ENCODE results near the gene ALOXE3. TPM values are rescaled to one million over a fixed set of nuclear protein-coding genes. Genes with fewer than 3 reads are reported as not detected.

The ALOXE3 gene
- total and polyA plus RNA-seq, 4 donors = 0.12 to 0.68 (median 0.28) TPM; not detected in 1

GRCh38 chr17:8046929-8047768 lies 71.2 kb downstream of the ALOXE3 start:
- no peaks in the 10 kb centered on the region for H3K27me3 ChIP-seq (ENCODE audit: control insufficient read depth in 3 of 3, insufficient read depth in 3 of 3, low read length in 2 of 3)
- H3K9me3 ChIP-seq (ENCODE audit: control insufficient read depth in 4 of 4, insufficient read depth in 3 of 4, low read length in 3 of 4) = no peaks in the 10 kb centered on the region
- H3K36me3 ChIP-seq (ENCODE audit: control insufficient read depth in 4 of 4, insufficient read depth in 4 of 4, low read length in 4 of 4) = no peaks in the 10 kb centered on the region
- H3K4me3 ChIP-seq = no peak overlapping the region
- DNase-seq (no peak), ATAC-seq (ENCODE audit: insufficient read depth, low FRiP score) (no peak)
- TF ChIP-seq, protein P1, sequence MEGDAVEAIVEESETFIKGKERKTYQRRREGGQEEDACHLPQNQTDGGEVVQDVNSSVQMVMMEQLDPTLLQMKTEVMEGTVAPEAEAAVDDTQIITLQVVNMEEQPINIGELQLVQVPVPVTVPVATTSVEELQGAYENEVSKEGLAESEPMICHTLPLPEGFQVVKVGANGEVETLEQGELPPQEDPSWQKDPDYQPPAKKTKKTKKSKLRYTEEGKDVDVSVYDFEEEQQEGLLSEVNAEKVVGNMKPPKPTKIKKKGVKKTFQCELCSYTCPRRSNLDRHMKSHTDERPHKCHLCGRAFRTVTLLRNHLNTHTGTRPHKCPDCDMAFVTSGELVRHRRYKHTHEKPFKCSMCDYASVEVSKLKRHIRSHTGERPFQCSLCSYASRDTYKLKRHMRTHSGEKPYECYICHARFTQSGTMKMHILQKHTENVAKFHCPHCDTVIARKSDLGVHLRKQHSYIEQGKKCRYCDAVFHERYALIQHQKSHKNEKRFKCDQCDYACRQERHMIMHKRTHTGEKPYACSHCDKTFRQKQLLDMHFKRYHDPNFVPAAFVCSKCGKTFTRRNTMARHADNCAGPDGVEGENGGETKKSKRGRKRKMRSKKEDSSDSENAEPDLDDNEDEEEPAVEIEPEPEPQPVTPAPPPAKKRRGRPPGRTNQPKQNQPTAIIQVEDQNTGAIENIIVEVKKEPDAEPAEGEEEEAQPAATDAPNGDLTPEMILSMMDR (IDR thresholded peaks at IDR 0.05; ENCODE audit: control extremely low read depth, extremely low read depth) = no peak
- no peak overlapping the region for H3K27ac ChIP-seq (ENCODE audit: low read depth in 1 of 2, low read length in 1 of 2)
- no peaks in the 10 kb centered on the region for H3K4me1 ChIP-seq (ENCODE audit: control insufficient read depth in 5 of 5, insufficient read depth in 5 of 5, low read length in 5 of 5)
- WGBS, 2 donors = 84 to 89% methylated on average over 24 of the region's 24 CpGs
- H3K9ac ChIP-seq (ENCODE audit: insufficient read depth in 1 of 2, low read length in 2 of 2) = no peak overlapping the region

DNA sequence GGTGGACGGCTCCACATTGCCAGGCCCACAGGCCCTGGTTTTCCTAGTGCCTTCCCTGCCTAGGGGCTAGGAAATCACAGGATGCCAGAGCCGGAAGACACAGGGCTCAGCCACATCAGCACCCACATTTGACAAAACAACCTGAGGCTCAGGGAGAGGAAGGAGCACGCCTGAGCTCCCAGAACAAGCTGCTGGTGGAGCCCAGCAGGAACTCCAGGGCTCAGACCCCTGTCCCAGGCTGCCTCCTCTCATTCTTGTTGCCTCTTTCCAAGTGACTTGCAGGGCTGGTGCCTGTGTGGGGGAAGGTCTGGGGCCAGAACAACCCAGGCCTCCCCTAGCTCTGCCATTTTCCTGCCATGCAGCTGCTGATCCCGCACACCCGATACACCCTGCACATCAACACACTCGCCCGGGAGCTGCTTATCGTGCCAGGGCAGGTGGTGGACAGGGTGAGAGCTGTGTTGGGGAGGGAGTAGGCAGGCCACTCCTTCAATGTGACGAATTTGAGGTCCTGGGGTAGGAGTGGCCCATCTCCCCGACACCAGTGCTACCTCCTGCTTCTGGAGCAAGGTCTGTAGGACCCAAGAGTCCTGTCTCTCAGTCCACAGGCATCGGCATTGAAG lies 71.9 kb downstream of the ALOXE3 start:
- Histone ChIP-seq H3K4me1 (ENCODE audit: control insufficient read depth in 5 of 5, insufficient read depth in 5 of 5, low read length in 5 of 5) (no peaks in the 10 kb centered on the region), H3K9me3 (ENCODE audit: control insufficient read depth in 4 of 4, insufficient read depth in 3 of 4, low read length in 3 of 4) (no peaks in the 10 kb centered on the region), H3K4me3 (no peak overlapping the region), H3K9ac (ENCODE audit: insufficient read depth in 1 of 2, low read length in 2 of 2) (no peak overlapping the region), H3K27me3 (ENCODE audit: control insufficient read depth in 3 of 3, insufficient read depth in 3 of 3, low read length in 2 of 3) (no peaks in the 10 kb centered on the region), H3K36me3 (ENCODE audit: control insufficient read depth in 4 of 4, insufficient read depth in 4 of 4, low read length in 4 of 4) (no peaks in the 10 kb centered on the region), H3K27ac (ENCODE audit: low read depth in 1 of 2, low read length in 1 of 2) (no peak overlapping the region)
- TF ChIP-seq, protein P1 (IDR thresholded peaks at IDR 0.05; ENCODE audit: control extremely low read depth, extremely low read depth) = no peak
- DNase-seq (no peak), ATAC-seq (ENCODE audit: insufficient read depth, low FRiP score) (no peak)
- 91 to 95% methylated on average over 11 of the region's 11 CpGs for whole genome bisulfite sequencing, 2 donors

Small RNA genes lying within 50 kb of the gene (small RNA-seq; reads per million reads assigned to genes)
- not detected for gene MIR4314 (ENCODE audit: low replicate concordance)

Other genes with a start within 250 kb of the ALOXE3 start
- gene CHD3, start 229.7 kb downstream of the ALOXE3 start, total RNA-seq = 100 to 1,000 TPM in 1 of 2 donors, 10 to 100 TPM in 1; 83.0 to 112 TPM
- gene CHD3, start 229.7 kb downstream of the ALOXE3 start, polyA plus RNA-seq = 10 to 100 TPM; 60.9 to 69.9 TPM
- 1 to 10 TPM; 5.4 to 8.0 TPM for gene RNF227, start 202.2 kb downstream of the ALOXE3 start, total RNA-seq
- 1 to 10 TPM; 4.1 to 6.0 TPM for gene RNF227, start 202.2 kb downstream of the ALOXE3 start, polyA plus RNA-seq
- gene KCNAB3, start 188.7 kb downstream of the ALOXE3 start, total RNA-seq = 1 to 10 TPM; 1.3 to 5.8 TPM
- gene KCNAB3, start 188.7 kb downstream of the ALOXE3 start, polyA plus RNA-seq = 1 to 10 TPM; 2.6 to 3.9 TPM
- 100 to 1,000 TPM in 1 of 2 donors, 10 to 100 TPM in 1; 58.9 to 158 TPM for gene TRAPPC1, start 186.6 kb downstream of the ALOXE3 start, total RNA-seq
- gene TRAPPC1, start 186.6 kb downstream of the ALOXE3 start, polyA plus RNA-seq = 100 to 1,000 TPM; 172 to 213 TPM
- 10 to 100 TPM; 60.2 to 72.0 TPM for gene CNTROB, start 186.3 kb downstream of the ALOXE3 start, total RNA-seq
- 10 to 100 TPM; 42.7 to 74.1 TPM for gene CNTROB, start 186.3 kb downstream of the ALOXE3 start, polyA plus RNA-seq
- 1 to 10 TPM in 1 of 2 donors, under 1 TPM in 1; 0.20 to 1.8 TPM for gene GUCY2D, start 115.9 kb downstream of the ALOXE3 start, total RNA-seq
- gene GUCY2D, start 115.9 kb downstream of the ALOXE3 start, polyA plus RNA-seq = under 1 TPM; 0.27 to 0.51 TPM
- gene ALOX15B, start 79.5 kb downstream of the ALOXE3 start, total RNA-seq = 100 to 1,000 TPM in 1 of 2 donors, 1 to 10 TPM in 1; 3.4 to 135 TPM
- gene ALOX15B, start 79.5 kb downstream of the ALOXE3 start, polyA plus RNA-seq = 10 to 100 TPM; 64.9 to 82.7 TPM
- under 1 TPM; 0.46 to 0.48 TPM for gene ALOX12B, start 30.8 kb downstream of the ALOXE3 start, total RNA-seq
- gene ALOX12B, start 30.8 kb downstream of the ALOXE3 start, polyA plus RNA-seq = under 1 TPM in 1 of 2 donors, not detected in 1; 0.06 TPM
- gene HES7, start 5.6 kb upstream of the ALOXE3 start, total RNA-seq = under 1 TPM in 1 of 2 donors, not detected in 1; 0.55 TPM
- under 1 TPM; 0.22 to 0.28 TPM for gene HES7, start 5.6 kb upstream of the ALOXE3 start, polyA plus RNA-seq
- gene PER1, start 33.9 kb upstream of the ALOXE3 start, total RNA-seq = 100 to 1,000 TPM; 132 to 238 TPM
- gene PER1, start 33.9 kb upstream of the ALOXE3 start, polyA plus RNA-seq = 100 to 1,000 TPM in 1 of 2 donors, 10 to 100 TPM in 1; 93.5 to 126 TPM
- 10 to 100 TPM; 33.9 to 76.2 TPM for gene VAMP2, start 44.4 kb upstream of the ALOXE3 start, total RNA-seq
- gene VAMP2, start 44.4 kb upstream of the ALOXE3 start, polyA plus RNA-seq = 10 to 100 TPM; 45.4 to 46.2 TPM
- gene TMEM107, start 57.9 kb upstream of the ALOXE3 start, total RNA-seq = 10 to 100 TPM; 24.4 to 33.1 TPM
- 10 to 100 TPM; 13.2 to 19.0 TPM for gene TMEM107, start 57.9 kb upstream of the ALOXE3 start, polyA plus RNA-seq
- gene BORCS6, start 71.7 kb upstream of the ALOXE3 start, total RNA-seq = 10 to 100 TPM in 1 of 2 donors, 1 to 10 TPM in 1; 5.3 to 10.8 TPM
- gene BORCS6, start 71.7 kb upstream of the ALOXE3 start, polyA plus RNA-seq = 10 to 100 TPM in 1 of 2 donors, 1 to 10 TPM in 1; 5.6 to 10.5 TPM
- 1 to 10 TPM; 2.1 to 3.9 TPM for gene AURKB, start 92.1 kb upstream of the ALOXE3 start, total RNA-seq
- 1 to 10 TPM; 3.6 to 5.7 TPM for gene AURKB, start 92.1 kb upstream of the ALOXE3 start, polyA plus RNA-seq
- gene CTC1, start 129.5 kb upstream of the ALOXE3 start, total RNA-seq = 10 to 100 TPM; 27.7 to 45.3 TPM
- 10 to 100 TPM; 19.1 to 26.5 TPM for gene CTC1, start 129.5 kb upstream of the ALOXE3 start, polyA plus RNA-seq
- gene PFAS, start 130.8 kb upstream of the ALOXE3 start, total RNA-seq = 10 to 100 TPM; 20.1 to 47.6 TPM
- gene PFAS, start 130.8 kb upstream of the ALOXE3 start, polyA plus RNA-seq = 10 to 100 TPM; 14.0 to 15.3 TPM
- gene RANGRF, start 170.2 kb upstream of the ALOXE3 start, total RNA-seq = 10 to 100 TPM; 15.5 to 31.6 TPM
- gene RANGRF, start 170.2 kb upstream of the ALOXE3 start, polyA plus RNA-seq = 10 to 100 TPM; 39.1 to 60.1 TPM
- gene SLC25A35, start 176.9 kb upstream of the ALOXE3 start, total RNA-seq = 10 to 100 TPM in 1 of 2 donors, 1 to 10 TPM in 1; 1.2 to 11.7 TPM
- gene SLC25A35, start 176.9 kb upstream of the ALOXE3 start, polyA plus RNA-seq = 1 to 10 TPM; 5.5 to 9.4 TPM
- gene ARHGEF15, start 191.7 kb upstream of the ALOXE3 start, total RNA-seq = 10 to 100 TPM; 29.7 to 30.8 TPM
- 10 to 100 TPM; 10.1 to 17.2 TPM for gene ARHGEF15, start 191.7 kb upstream of the ALOXE3 start, polyA plus RNA-seq
- not detected for gene ODF4, start 221.3 kb upstream of the ALOXE3 start, total RNA-seq
- gene ODF4, start 221.3 kb upstream of the ALOXE3 start, polyA plus RNA-seq = not detected

Measured in lung (tissue), 13 donors.